ENCODE measurements around the gene VSTM4. TPM values are rescaled to one million over a fixed set of nuclear protein-coding genes. Genes with fewer than 3 reads are reported as not detected.

VSTM4 gene
- total RNA-seq, 4 donors from 2014 or later = 4.0 to 6.0 (median 4.6) TPM

DNA sequence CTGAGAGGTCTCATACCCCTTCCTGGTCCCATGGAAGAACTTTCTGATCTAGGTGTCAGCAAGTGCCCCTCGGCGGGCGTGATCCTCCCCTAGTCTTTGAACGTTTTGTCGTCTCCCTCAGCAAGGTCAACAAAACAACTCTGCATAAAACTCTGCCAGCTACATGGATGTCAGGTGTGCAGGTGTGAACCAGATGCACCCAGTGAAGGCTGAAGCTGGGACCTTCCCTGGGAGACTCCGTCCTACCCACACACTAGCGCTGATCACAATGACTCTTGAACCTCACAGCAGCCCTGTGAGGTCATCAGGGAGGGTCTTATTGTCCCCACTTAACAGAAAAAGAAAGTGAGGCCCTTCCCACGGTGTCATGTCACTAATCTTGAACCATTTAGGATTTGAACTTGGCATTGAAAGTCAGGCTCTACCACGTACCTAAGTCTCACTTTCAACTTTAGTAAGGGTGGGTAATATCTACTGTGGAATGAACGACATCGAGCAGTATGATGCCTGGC, 68.1 kb downstream of the VSTM4 start:
- H3K27me3 ChIP-seq = no peaks in the 10 kb centered on the region
- H3K27ac ChIP-seq = no peak overlapping the region
- no peak for DNase-seq (ENCODE audit: low spot score in 2 of 2)
- H3K4me1 ChIP-seq = no peaks in the 10 kb centered on the region
- H3K4me3 ChIP-seq = no peak overlapping the region
- no peaks in the 10 kb centered on the region for H3K36me3 ChIP-seq
- TF ChIP-seq POLR2A (IDR thresholded peaks at IDR 0.05) = no peak
- TF ChIP-seq, protein P1, sequence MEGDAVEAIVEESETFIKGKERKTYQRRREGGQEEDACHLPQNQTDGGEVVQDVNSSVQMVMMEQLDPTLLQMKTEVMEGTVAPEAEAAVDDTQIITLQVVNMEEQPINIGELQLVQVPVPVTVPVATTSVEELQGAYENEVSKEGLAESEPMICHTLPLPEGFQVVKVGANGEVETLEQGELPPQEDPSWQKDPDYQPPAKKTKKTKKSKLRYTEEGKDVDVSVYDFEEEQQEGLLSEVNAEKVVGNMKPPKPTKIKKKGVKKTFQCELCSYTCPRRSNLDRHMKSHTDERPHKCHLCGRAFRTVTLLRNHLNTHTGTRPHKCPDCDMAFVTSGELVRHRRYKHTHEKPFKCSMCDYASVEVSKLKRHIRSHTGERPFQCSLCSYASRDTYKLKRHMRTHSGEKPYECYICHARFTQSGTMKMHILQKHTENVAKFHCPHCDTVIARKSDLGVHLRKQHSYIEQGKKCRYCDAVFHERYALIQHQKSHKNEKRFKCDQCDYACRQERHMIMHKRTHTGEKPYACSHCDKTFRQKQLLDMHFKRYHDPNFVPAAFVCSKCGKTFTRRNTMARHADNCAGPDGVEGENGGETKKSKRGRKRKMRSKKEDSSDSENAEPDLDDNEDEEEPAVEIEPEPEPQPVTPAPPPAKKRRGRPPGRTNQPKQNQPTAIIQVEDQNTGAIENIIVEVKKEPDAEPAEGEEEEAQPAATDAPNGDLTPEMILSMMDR (IDR thresholded peaks at IDR 0.05) = no peak
- TF ChIP-seq POLR2AphosphoS5 (IDR thresholded peaks at IDR 0.05) = no peak
- no peak for TF ChIP-seq EP300 (IDR thresholded peaks at IDR 0.05)
- no peaks in the 10 kb centered on the region for H3K9me3 ChIP-seq
- WGBS = 93% methylated on average over 11 of the region's 11 CpGs

DNA sequence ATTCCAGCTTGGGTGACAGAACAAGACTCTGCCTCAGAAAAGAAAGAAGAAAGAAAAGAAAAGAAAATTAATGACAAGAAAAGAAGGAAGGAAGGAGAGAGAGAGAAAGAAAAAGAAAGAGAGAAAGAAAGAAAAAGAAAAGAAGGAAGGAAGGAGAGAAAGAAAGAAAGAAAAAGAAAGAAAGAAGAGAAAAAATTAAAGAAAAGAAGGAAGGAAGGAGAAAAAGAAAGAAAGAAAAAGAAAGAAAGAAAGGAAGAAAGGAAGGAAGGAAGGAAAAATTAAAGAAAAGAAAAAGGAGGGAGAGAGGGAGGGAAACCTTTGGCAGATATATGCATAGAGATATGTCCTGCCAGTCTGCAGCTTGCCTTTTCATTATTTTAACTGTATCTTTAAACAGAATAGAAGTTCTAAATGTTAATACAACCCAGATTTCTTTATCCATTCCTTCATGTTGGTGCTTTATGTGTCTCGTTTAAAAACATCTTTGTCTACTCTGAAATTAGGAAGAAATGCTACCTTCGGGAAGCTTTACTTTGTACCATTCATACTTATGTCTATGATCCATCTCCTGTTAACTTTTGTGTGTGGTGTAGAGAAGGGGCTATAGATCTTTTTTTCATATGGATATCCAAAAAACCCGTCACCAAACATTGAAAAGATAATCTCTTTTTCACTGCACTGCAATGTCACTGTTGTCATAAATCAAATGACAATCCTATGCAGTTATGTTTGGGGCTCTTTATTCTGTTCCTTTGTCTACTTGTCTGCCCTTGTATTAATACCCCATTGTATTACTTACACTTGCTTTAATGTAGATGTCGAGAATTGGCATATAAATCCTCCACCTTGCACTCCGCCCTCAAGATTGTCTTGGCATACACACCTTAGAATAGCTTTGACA, 70.8 kb downstream of the VSTM4 start:
- DNase-seq (ENCODE audit: low spot score in 2 of 2) = no peak
- Histone ChIP-seq H3K27ac (no peak overlapping the region), H3K27me3 (no peaks in the 10 kb centered on the region), H3K9me3 (no peaks in the 10 kb centered on the region), H3K4me1 (no peaks in the 10 kb centered on the region), H3K36me3 (no peaks in the 10 kb centered on the region), H3K4me3 (no peak overlapping the region)
- TF ChIP-seq EP300 (IDR thresholded peaks at IDR 0.05) (no peak), POLR2A (IDR thresholded peaks at IDR 0.05) (no peak), POLR2AphosphoS5 (IDR thresholded peaks at IDR 0.05) (no peak)
- TF ChIP-seq, protein P1 (IDR thresholded peaks at IDR 0.05) = no peak
- WGBS = 65% methylated on average over 5 of the region's 5 CpGs

DNA sequence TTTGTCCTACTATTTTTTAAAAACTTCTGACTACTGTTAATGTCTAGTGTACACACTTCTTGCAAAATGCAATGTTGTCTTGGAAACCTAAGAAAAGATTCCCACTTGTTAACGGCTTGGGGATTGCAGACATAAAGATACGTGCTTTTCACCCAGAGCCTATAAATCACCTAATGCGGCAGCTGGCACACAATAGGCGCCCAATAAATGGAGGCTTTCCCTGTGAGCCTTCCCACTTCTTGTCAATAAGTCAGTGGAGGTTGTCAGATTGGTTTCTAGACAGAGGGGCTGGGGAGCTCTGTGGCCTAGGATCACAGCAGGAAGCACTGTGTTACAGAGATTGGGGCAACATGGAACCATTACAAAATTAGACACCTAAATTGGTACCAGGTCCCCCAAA, 74.7 kb downstream of the VSTM4 start:
- Histone ChIP-seq H3K27ac (no peak overlapping the region), H3K36me3 (no peaks in the 10 kb centered on the region), H3K9me3 (no peaks in the 10 kb centered on the region), H3K4me1 (no peaks in the 10 kb centered on the region), H3K27me3 (no peaks in the 10 kb centered on the region), H3K4me3 (no peak overlapping the region)
- TF ChIP-seq POLR2AphosphoS5 (IDR thresholded peaks at IDR 0.05) = no peak
- TF ChIP-seq, protein P1 (IDR thresholded peaks at IDR 0.05) = no peak
- 94% methylated on average over 4 of the region's 4 CpGs for WGBS
- no peak for DNase-seq (ENCODE audit: low spot score in 2 of 2)

DNA sequence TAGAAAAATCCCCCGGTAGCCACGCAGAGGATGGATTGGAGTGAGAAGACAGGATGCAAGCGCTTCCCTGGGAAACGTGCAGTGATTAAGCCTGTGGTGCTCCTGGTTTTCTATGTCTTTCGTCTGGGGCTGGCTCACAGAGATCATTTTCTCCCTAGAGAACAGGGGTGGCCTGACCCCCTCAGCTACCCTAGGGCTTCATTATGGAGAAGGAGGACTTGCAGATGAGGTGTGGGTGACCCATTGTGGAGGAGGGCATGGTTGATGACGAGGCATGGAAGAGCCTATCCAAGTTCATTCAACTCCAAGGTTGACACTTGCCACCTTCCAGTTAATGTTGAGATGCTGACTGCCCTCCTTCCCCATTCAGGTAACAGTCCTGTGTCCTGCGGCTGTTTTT, 75.9 kb downstream of the VSTM4 start:
- TF ChIP-seq POLR2AphosphoS5 (IDR thresholded peaks at IDR 0.05) = no peak
- TF ChIP-seq EP300 (IDR thresholded peaks at IDR 0.05) = no peak
- TF ChIP-seq POLR2A (IDR thresholded peaks at IDR 0.05) = no peak
- TF ChIP-seq, protein P1 (IDR thresholded peaks at IDR 0.05) = no peak
- no peaks in the 10 kb centered on the region for H3K36me3 ChIP-seq
- no peaks in the 10 kb centered on the region for H3K4me1 ChIP-seq
- 82% methylated on average over 7 of the region's 7 CpGs for WGBS
- H3K27me3 ChIP-seq = no peaks in the 10 kb centered on the region
- no peak overlapping the region for H3K4me3 ChIP-seq
- no peak for DNase-seq (ENCODE audit: low spot score in 2 of 2)
- no peak overlapping the region for H3K27ac ChIP-seq
- H3K9me3 ChIP-seq = no peaks in the 10 kb centered on the region

DNA sequence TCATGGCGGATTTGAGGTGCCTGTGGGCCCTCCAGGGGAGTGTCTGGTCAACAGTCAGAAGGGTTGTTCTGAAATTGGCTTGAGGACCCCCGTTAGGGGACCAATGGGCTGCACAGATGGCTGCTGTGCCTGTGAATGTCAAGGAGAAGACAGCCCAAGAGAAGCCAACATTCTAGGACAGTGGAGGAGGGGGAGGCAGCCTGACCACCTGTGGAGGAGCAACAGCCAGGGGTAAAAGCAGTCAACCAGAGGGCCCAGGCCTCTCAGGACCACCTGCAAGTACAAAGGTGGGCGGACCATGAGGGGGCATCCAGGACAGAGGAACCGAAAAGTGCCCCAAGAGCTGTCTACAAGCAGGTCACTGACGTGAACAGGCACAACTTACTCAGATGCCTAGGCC, 76.6 kb downstream of the VSTM4 start:
- DNase-seq (ENCODE audit: low spot score in 2 of 2) = no peak
- no peak overlapping the region for H3K27ac ChIP-seq
- no peak overlapping the region for H3K4me3 ChIP-seq
- H3K36me3 ChIP-seq = no peaks in the 10 kb centered on the region
- TF ChIP-seq, protein P1 (IDR thresholded peaks at IDR 0.05) = no peak
- TF ChIP-seq POLR2AphosphoS5 (IDR thresholded peaks at IDR 0.05) = no peak
- no peak for TF ChIP-seq EP300 (IDR thresholded peaks at IDR 0.05)
- TF ChIP-seq POLR2A (IDR thresholded peaks at IDR 0.05) = no peak
- H3K27me3 ChIP-seq = no peaks in the 10 kb centered on the region
- WGBS = 96% methylated on average over 5 of the region's 5 CpGs
- H3K9me3 ChIP-seq = no peaks in the 10 kb centered on the region
- H3K4me1 ChIP-seq = no peaks in the 10 kb centered on the region

Data from suprapubic skin (tissue), 4 donors.